Kidney (tissue), 14 donors: ENCODE results near the gene NSF. TPM values are rescaled to one million over a fixed set of nuclear protein-coding genes. Genes with fewer than 3 reads are reported as not detected.

ENCODE experiments used
- DNase-seq, 5 donors: peaks; one replicate each; pipeline ENCODE4 v3.0.0-alpha.2; 2013 to 2020
- FAIRE-seq: peaks from 2 replicates; lab custom pipeline; 2012; peaks lifted over from hg19 to GRCh38; lab: Jason Lieb, UNC
- H3K27ac ChIP-seq, 2 donors: one replicate each; pipeline ENCODE4 v1.7.0; 2013; ENCODE audit warnings: low read depth in 2 of 2, low read length in 2 of 2, inconsistent platforms in 1 of 2
- H3K27me3 ChIP-seq: one replicate; pipeline ENCODE4 v1.7.1; 2013; ENCODE audit warnings: low read length, inconsistent platforms; ENCODE audit not compliant: control insufficient read depth, insufficient read depth
- H3K36me3 ChIP-seq, 3 donors: one replicate each; pipeline versions ENCODE4 v1.7.0 to v1.7.1; 2013; ENCODE audit warnings: low read length in 3 of 3, control low read depth in 1 of 3, inconsistent platforms in 1 of 3; ENCODE audit not compliant: insufficient read depth in 3 of 3, control insufficient read depth in 2 of 3
- H3K4me1 ChIP-seq, 3 donors: one replicate each; pipeline versions ENCODE4 v1.7.0 to v1.7.1; 2013; ENCODE audit warnings: low read length in 3 of 3, inconsistent platforms in 1 of 3, low read depth in 1 of 3; ENCODE audit not compliant: control insufficient read depth in 2 of 3, insufficient read depth in 2 of 3
- H3K4me3 ChIP-seq, 3 donors: one replicate each; pipeline versions ENCODE4 v1.7.0 to v1.8.1; 2013; ENCODE audit warnings: low read length in 3 of 3, control low read depth in 1 of 3, inconsistent platforms in 1 of 3
- H3K9ac ChIP-seq, 3 donors: one replicate each; pipeline versions ENCODE4 v1.7.0 to v1.7.1; 2013; ENCODE audit warnings: low read length in 3 of 3, control low read depth in 1 of 3, inconsistent platforms in 1 of 3
- H3K9me3 ChIP-seq, 3 donors: one replicate each; pipeline versions ENCODE4 v1.7.0 to v1.7.1; 2013; ENCODE audit warnings: low read length in 3 of 3, control low read depth in 1 of 3, inconsistent platforms in 1 of 3; ENCODE audit not compliant: control insufficient read depth in 2 of 3, insufficient read depth in 1 of 3
- CTCF ChIP-seq: IDR thresholded peaks from 3 replicates; pipeline ENCODE4 v1.5.1; 2012; ENCODE audit warnings: mild to moderate bottlenecking, moderate library complexity, borderline replicate concordance; ENCODE audit not compliant: insufficient read depth; ENCODE audit errors: extremely low read depth
- intact Hi-C: fragments of 100-400 bp; cut with DNase I; formaldehyde crosslinking; loops from one replicate; pipeline ENCODE4 v1.11.1; 2022
- polyA plus RNA-seq: library from polyadenylated mRNA; stranded (reverse); fragments of 350-450 nt; fragmentation: Illumina TruSeq; extraction: RNeasy Lipid Tissue Mini Kit (QIAGEN cat#74804); gene quantifications from one replicate; pipeline ENCODE4 v1.2.3, GENCODE V29; 2014; ENCODE audit warnings: low read depth, low replicate concordance; ENCODE audit not compliant: insufficient read depth
- total RNA-seq: library from RNA; stranded (reverse); fragmentation: NEBNext Ultra II Directional; extraction: Animal tissue kit (Norgen Biotek cat#: 25700); gene quantifications from one replicate; pipeline ENCODE4 v1.2.1, GENCODE V29; 2021
- donor health status: control.
- donor health status: control.
- donor health status: control.
- donor health status: control.
- donor health status: control.
- donor health status: DM: yes; HTN: yes; CAD: no.
- donor health status: Normal renal cell carcinoma (clear cell type).

Gene NSF
- total and polyA plus RNA-seq, 2 donors from 2014 or later, result 14.2 to 52.4 TPM

- no peaks in the 10 kb centered on the region for H3K36me3 ChIP-seq
- TF ChIP-seq CTCF, result no peak
- no peaks in the 10 kb centered on the region for H3K27me3 ChIP-seq
- intact Hi-C loops, result no loop called here
- no peak overlapping the region for H3K27ac ChIP-seq
- no peaks in the 10 kb centered on the region for H3K9me3 ChIP-seq
- FAIRE-seq (no peak), DNase-seq (no peak)
- H3K4me3 ChIP-seq, result no peak overlapping the region
- no peaks in the 10 kb centered on the region for H3K4me1 ChIP-seq
- H3K9ac ChIP-seq, result no peak overlapping the region
These were observed 213.1 kb downstream of the NSF start for GRCh38 chr17:46803544-46803943.

GRCh38 chr17:46805771-46806170 is 215.3 kb downstream of the NSF start:
- no peak overlapping the region for H3K27ac ChIP-seq
- DNase-seq (no peak), FAIRE-seq (no peak)
- H3K36me3 ChIP-seq, result no peaks in the 10 kb centered on the region
- no peak for TF ChIP-seq CTCF
- no peak overlapping the region for H3K4me3 ChIP-seq
- H3K4me1 ChIP-seq, result no peaks in the 10 kb centered on the region
- H3K9ac ChIP-seq, result no peak overlapping the region
- intact Hi-C loops, result no loop called here
- no peaks in the 10 kb centered on the region for H3K27me3 ChIP-seq
- H3K9me3 ChIP-seq, result no peaks in the 10 kb centered on the region

Other genes with a start within 250 kb of the NSF start
- 22.0 TPM for gene ARL17B, start 228.9 kb upstream of the NSF start, total RNA-seq
- 10.1 TPM for gene ARL17B, start 228.9 kb upstream of the NSF start, polyA plus RNA-seq
- gene LRRC37A2, start 78.2 kb upstream of the NSF start, total RNA-seq, result 11.3 TPM
- 2.6 TPM for gene LRRC37A2, start 78.2 kb upstream of the NSF start, polyA plus RNA-seq
- 25.7 TPM for gene ARL17A, start 11.0 kb upstream of the NSF start, total RNA-seq
- 4.6 TPM for gene ARL17A, start 11.0 kb upstream of the NSF start, polyA plus RNA-seq
- gene WNT3, start 228.0 kb downstream of the NSF start, total RNA-seq, result 0.38 TPM
- 1.3 TPM for gene WNT3, start 228.0 kb downstream of the NSF start, polyA plus RNA-seq